Stimulated activated CD4-positive, alpha-beta T cell treated with anti-CD3 and anti-CD28 coated beads, Interleukin-1b, Interleukin-23, amount 100 ng/mL, for 4 hours (primary cell): Measurements from ENCODE around the gene ANGPTL4.
"Not testable (repeated sequence)": the region's sequence is repeated elsewhere in the genome, so short reads cannot be mapped to it uniquely, and the experiment has no call there.

Source experiments
- DNase-seq, 2 donors: peaks; one replicate each; pipeline ENCODE4 v3.0.0-alpha.2; 2020; ENCODE audit warnings: low read depth in 2 of 2

ANGPTL4 gene, protein sequence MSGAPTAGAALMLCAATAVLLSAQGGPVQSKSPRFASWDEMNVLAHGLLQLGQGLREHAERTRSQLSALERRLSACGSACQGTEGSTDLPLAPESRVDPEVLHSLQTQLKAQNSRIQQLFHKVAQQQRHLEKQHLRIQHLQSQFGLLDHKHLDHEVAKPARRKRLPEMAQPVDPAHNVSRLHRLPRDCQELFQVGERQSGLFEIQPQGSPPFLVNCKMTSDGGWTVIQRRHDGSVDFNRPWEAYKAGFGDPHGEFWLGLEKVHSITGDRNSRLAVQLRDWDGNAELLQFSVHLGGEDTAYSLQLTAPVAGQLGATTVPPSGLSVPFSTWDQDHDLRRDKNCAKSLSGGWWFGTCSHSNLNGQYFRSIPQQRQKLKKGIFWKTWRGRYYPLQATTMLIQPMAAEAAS

DNA sequence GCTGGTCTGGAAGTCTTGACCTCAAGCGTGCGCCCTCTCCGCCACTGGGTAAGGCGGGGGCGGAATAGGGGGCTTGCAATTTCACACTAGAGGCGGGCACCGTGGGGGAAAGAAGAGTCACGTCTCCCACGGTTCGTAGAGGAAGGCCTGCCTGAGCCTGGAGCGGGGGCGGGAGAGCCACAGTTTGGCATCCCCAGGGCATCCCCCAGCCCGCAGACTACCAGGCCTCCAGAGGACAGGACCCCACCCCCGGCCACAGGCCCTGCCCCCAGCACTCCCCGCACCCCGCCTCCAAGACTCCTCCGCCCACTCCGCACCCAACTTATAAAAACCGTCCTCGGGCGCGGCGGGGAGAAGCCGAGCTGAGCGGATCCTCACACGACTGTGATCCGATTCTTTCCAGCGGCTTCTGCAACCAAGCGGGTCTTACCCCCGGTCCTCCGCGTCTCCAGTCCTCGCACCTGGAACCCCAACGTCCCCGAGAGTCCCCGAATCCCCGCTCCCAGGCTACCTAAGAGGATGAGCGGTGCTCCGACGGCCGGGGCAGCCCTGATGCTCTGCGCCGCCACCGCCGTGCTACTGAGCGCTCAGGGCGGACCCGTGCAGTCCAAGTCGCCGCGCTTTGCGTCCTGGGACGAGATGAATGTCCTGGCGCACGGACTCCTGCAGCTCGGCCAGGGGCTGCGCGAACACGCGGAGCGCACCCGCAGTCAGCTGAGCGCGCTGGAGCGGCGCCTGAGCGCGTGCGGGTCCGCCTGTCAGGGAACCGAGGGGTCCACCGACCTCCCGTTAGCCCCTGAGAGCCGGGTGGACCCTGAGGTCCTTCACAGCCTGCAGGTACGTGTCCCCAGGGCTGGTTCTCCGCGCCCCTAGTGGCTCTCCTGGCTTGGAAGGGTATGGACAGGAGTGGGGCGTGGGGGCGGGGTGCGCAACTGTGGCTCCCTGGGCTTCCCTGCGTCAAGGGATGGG, at the start of gene ANGPTL4:
ANGPTL4 (plus strand) TSS at position 353 of the 969 bp plus-strand sequence; CDS start at position 520, 167 bp downstream.
- DNase-seq = peak; percentile 51 to 53

DNA sequence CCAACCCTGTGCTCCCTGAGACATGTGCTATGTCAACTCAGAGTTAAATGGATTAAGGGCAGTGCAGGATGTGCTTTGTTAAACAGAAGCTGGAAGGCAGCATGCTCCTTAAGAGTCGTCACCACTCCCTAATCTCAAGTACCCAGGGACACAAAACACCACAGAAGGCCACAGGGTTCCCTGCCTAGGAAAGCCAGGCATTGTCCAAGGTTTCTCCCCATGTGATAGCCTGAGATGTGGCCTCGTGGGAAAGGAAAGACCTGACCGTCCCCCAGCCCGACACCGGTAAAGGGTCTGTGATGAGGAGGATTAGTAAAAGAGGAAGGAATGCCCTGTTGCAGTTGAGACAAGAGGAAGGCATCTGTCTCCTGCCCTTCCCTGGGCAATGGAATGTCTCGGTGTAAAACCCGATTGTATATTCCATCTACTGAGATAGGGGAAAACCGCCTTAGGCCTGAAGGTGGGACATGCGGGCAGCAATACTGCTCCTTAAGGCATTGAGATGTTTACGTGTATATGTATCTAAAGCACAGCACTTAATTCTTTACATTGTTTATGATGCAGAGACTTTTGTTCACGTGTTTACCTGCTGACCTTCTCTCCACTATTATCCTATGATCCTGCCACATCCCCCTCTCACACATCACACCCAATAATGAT, 48.8 kb upstream of the ANGPTL4 start:
- DNase-seq = not testable (repeated sequence)

DNA sequence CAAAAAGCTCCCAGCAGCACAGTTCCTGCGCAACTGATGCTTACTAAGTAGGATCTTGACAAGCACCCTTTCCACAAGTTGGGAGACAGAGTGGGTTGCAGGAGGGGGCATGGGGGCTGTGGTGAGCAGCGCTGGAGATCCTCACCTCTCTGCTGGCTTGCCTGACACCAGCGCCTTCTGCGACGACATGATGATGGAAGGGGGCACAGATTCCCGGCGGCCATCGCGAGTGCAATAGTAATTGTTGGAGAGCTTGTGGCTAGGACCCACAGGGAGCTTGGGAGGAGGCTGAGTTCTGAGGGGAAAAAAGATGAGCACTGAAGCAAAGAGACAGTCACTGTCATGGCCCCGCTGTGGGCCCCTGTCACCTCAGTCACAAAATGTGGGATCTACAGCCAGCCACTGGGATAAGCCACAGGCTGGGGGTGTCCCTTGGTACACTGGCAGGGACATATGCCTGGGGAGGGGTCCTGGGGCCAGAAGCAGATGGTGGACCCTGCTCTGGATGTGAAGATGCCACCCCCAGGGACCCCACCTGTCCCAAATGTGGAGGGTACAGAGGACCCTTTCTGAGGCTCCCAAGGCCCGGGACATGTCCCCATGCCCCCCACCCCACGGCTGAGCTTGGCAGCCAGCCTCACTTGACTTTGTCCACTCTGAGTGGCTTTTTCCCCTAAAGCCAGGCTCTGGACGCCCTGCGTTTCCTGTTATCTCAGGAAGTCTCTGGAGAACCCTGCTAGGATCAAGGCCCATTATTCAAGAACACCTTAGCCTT, 47.4 kb upstream of the ANGPTL4 start:
- no peak for DNase-seq

DNA sequence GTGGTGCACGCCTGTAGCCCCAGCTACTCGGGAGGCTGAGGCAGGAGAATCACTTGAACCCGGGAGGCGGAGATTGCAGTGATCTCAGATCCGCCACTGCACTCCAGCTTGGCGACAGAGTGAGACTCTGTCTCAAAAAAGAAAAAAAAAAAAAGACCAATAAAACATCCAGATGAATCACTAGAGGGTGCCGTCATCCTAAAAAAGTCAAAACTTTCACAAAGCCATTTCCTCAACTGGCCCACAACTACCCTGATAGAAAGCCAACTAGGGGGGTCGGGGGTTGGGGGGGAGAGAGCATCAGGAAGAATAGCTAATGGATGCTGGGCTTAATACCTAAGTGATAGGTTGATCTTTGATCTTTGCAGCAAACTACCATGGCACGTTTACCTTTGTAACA, 45.1 kb upstream of the ANGPTL4 start:
- DNase-seq = not testable (repeated sequence)

DNA sequence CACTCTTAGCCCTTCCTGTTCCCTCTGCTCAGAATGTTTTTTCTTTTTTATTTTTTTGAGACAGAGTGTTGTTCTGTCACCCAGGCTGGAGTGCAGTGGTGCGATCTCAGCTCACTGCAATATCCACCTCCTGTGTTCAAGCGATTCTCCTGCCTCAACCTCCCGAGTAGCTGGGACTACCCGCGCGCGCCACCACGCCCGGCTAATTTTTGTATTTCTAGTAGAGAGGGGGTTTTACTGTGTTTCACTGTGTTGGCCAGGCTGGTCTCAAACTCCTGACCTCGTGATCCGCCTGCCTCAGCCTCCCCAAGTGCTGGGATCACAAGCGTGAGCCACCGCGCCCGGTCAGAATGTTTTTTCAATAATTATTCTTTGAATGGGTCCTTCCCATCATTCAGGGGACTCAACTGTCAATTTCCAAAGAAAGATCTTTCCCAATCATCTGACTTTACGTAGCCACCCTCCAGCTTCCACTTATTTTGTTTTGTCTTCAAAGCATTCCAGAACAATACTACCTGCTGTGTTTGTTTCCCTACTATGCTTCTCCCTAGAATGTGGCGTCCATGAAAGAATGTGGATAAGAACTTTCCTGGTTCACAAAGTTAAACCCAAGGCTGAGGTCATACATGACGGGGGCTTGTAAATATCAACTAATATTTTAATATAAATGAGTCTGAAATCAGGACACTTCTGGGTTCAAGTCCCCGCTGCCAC, 44.0 kb upstream of the ANGPTL4 start:
- no peak for DNase-seq

DNA sequence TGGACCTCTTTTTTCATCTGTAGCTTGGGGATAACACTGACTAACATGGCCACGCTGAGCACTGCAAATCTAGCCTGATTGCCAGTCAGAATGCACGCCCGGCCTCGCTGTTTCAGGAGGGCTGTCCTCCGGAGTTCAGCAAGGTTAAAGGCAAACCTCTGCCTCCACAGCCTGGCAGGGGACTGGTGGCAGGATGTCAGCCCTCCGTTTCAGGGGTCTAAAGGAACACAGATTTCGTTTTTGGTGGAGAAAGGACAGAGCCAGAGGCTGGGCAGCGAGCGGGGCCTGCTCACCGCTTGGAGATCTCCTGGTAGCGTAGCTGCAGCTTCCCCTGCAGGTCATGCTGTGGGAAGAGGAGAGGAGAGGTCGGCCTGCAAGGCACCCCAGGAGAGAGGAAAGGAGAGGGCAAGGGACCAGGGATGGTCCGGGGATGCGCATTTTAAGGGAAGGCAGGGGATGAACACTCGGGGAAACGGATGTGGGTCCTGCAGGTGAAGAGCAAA, 43.3 kb upstream of the ANGPTL4 start:
- DNase-seq = no peak

DNA sequence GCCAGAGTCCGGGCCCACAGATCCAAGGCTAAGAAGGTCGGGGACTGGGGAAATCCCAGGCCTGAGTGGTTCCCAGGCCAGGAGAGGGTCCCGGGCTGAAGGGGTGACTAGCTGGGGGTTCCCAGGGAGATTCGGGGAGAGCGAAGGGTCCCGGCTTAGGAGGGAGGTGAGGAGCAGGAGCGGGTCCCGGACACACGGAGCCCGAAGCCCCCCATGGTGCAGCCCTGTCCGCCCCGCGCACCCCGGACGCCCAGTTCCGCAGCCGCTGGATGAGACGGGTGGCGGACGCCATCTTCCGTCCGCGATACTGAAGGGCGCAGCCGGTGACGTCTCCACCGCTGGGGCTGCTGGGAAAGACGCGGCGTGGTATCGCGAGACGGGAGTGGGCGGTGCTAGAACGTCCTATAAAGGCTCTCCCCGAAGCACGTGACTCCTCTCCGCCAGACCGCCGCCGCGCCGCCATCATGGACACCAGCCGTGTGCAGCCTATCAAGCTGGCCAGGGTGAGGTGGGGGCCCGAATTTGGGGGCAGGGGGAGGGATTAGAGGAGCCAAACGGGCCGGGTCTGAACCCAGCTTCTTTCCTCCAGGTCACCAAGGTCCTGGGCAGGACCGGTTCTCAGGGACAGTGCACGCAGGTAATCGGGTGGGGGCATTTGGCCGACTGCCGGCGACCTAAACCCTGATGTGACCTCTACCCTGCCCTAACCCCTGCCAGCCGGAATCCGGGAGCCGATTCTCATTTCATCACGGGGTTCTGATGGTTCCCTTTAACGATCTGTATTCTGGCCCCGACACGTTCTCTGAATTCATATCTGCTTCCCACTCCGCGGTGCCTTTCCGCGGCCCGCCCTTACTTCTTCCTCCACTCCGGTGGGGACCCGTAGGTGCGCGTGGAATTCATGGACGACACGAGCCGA, 42.6 kb upstream of the ANGPTL4 start, which contains the start of the genes NDUFA7 and RPS28:
NDUFA7 (minus strand) TSS at position 309 of the 919 bp plus-strand sequence; CDS start at position 292, 17 bp downstream.
RPS28 (plus strand) TSS at position 430 of the 919 bp plus-strand sequence; CDS start at position 465, 35 bp downstream.
- DNase-seq = peak; percentile 93 to 98

DNA sequence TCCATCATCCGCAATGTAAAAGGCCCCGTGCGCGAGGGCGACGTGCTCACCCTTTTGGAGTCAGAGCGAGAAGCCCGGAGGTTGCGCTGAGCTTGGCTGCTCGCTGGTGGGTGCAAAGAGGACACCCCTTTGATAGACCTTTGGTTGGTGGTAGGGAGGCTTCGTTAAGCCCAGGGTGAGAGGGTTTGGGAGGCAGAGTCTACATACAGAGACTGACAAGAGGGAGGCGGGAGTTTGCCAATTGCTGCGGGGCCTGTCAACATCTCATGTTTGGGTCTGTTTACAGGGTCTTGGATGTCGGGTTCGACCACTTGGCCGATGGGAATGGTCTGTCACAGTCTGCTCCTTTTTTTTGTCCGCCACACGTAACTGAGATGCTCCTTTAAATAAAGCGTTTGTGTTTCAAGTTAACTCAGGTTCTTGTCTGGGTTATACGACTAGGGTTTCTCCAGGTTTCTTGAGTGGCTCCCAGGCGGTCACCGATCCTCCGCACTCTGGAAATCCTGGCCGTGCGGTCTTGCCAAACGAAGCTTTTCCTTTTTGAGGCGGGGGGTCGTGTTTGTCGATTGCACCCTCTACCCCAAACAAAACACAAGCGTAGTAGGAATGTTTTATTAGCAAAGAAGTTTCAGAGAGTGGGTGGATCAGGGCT, 41.8 kb upstream of the ANGPTL4 start:
- DNase-seq = no peak

DNA sequence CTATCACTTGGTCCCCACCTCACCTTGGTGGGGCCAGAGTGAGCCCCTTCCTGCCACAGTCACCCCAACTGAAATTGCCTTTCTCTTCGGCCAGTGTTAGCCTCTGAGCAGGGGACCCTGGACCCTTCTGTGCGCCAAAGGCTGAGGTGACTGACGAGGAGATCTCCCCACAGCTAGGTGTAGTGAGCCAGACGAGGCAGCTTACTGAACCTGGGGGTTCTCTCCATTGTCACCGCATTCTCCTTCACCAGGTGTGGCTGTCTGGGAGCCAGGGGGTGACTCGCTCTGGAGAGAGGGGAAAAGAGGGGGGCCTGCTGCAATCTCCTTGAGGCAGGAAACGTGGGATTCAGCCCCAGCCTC, 41.3 kb upstream of the ANGPTL4 start:
- DNase-seq = no peak

DNA sequence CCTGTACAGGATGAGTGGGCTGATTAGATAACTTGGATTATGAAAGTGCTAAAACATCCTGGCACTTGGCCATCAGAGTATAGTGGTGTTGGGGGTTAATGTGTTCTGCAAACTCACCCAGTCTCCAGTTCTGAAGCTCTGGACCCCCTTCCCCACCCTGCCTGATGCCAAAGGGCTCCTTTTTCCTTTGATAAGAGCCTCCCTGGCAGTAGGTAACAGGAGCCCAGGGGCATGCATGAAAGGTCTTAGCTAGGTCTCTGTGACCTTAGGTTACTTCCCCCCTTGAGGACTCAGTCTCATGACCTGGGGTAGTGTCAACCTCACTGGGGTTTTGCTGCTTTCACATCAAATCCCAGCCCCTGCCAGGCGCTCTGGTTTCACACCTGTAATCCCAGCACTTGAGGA, 40.2 kb upstream of the ANGPTL4 start:
- no peak for DNase-seq

DNA sequence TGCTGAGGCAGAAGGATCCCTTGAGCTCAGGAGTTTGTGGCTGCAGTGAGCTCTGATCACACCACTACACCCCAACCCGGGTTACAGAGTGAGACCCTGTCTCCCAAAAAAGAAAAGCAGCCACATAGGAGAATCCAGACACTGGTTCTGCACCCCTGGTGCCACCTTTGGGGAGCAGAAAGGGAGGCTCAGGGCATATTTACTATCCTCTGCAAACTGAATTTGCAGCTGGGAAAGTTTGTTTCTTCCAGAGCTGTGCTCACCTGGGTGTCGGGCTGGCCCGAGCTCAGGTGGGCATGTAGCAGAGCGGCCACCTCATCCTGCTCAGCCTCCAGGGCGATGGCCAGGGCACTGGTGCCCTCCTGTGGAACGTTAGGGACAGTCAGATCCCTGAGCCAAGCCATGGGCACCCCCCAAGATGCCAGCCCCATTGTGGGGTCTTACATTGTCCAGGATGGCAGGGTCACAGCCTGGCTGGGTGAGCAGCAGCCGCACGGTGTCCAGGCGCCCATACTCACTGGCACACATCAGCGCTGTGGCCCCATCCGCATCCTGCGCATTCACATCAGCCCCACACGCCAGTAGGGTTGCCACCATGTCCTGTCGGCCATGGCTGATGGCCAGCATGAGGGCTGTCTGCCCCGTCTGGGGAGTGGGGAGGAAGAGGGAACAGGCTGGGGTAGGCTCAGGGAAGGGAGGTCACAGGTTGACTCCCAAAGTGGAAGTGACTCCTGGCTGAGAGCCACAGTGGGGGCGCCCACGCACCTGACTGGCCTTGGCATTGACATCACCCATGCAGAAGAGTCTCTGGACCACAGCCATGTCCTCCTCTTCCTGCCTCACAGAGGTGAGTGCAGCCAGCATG, 39.5 kb upstream of the ANGPTL4 start:
- peak in 1 of 2 donors; percentile 17 for DNase-seq

DNA sequence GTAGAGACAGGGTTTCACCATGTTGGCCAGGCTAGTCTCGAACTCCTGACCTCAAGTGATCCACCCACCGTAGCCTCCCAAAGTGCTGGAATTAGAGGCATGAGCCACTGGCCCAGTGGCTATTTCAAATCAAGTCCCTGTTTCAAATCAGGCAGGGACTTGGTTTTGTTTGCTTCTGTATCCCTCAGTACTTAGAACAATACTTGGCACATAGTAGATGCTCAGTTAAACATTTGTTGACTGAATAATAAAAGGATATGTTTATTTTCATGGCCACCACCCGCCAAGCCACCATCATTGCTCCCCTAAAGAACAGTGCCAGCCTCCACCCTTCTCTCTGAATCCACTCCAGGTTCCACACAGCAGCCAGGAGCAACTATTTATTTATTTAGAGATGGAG, 38.5 kb upstream of the ANGPTL4 start:
- no peak for DNase-seq

DNA sequence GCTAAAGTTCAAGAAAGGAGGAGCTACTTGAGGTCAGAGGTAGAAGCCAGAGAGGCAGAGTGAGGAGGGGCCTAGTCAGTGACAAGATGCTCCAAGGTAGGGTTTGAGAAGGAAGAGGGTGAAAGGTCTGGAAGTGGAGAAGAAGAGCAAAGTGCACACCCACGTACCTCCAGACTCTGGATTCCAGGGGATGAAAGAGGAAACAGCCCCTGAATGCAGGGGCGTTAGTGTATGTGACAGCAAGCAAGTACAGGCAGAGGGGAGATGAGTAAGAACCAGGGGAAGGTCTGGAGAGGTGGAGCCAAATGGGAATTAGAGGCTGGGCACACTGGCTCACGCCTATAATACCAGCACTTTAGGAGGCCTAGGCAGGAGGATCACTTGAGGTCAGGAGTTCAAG, 34.0 kb upstream of the ANGPTL4 start:
- DNase-seq = no peak

DNA sequence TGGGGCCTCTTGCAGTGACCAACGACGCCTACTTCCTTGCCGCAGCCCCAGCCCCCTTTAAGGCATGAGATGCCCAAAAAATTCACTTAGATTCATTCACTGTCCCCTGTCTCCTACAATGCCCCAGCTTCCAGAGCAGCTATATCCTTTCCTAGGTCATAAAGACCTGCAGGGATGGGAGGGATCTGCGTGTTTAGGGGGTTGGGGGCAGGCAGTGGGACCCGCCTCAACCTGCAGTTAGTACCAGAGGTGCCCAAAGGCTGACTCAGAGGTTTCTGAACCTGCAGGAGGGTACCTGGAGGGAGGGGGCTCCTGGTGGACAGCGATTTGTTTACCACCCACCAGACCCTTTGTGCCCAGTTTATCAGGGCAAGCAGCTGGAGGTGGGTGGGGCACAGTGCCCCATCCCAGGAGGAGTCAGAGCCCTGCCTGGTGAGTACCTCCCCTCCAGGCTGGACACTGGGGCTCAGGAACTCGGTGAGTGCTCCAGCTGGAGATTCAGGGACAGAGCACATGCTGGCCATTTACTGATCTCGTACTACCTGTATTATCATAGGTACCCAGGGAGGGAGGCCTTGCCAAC, 32.6 kb upstream of the ANGPTL4 start:
- DNase-seq = no peak

DNA sequence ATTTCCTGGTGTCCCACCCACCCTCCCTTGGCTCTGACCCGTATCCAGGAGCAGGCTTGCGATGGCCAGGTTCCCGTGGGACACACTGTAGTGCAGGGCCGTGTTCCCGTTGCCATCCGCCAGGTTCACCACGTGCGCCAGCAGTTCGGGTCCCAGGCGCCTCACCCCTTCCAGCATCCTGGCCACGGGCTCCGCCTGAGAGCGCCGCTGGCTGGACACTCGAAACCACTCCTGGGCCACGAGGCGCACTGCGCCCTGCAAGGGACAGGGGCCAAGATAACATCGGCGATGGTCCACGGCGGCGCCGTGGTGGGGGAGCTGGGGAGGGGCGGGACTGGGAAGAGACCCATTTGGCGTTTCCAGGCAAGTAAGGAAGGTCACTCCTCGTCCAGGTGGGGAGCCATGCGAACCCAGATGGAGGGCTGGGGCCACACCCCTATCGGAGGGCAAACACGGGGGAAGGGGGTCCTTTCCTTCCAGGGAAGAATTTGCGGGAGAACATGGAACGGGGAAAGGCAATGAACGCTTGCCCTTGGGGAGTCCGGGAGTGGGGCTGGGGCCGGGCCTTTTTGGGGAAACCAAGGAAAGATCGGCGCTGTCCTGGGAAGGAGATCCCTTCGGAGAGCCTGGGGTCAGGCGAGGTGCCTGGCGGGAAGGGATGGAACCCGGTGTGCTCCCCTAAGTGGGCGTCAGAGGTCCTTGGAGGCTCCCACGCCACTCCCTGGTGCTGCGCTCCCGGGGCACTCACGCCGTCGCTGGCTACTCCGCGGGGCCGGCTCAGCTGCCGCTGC, 30.8 kb upstream of the ANGPTL4 start:
- DNase-seq = no peak

DNA sequence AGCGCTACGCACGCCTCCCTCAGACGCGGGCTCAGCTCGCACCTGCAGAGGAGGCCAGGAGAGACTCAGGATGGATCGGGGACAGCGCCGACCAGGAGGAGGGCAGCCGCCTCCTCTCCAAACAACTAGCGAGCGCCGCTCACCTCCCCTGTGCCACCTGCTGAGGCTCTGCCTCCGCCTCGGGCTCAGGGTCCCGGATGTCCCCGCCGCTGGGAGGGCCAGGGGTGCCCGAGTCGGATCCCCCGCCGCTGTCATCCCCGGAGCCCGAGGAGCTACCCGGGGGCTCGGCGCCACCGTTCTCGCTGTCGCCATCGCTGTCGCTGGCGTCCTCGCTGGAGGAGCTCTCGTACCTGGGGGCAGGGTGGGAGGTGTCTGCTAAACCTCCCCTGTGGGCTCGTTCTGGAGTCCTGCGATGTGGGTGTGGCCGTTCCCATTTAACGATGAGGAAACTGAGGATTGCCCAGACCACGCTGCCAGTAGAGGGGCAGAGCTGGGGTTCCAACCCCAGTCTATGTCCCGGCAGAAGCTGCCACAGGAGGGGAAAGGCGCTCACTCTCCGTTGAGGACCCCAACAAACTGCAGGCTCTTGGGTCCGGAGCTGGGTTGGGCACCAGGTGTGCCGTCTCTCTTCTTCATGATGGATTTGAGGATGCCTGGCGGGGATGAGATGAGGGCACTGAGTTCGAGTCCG, 30.0 kb upstream of the ANGPTL4 start:
- DNase-seq = no peak
